ENCODE measurements around the gene RALGAPA1.
"Not testable (repeated sequence)": the region's sequence is repeated elsewhere in the genome, so short reads cannot be mapped to it uniquely, and the experiment has no call there.

The RALGAPA1 gene

DNA sequence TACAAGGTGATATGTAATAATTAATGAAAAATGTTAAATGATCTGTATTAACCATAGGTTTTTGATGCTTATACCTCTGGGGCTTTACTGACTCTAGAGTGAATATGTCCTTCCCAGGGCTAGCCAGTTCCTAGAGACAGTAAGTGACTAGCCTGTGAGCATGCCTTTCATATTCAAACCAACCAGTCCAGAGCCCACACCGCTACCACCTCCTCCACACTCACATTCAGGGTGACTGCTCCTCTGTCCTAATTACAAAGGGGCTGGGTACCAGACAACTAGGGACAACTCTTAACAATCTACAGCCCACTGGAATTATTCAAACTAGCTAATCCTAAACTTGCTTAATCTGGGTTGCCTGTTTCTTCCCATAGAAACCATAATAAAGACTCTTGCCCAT is 49.0 kb downstream of the RALGAPA1 start:
- DNase-seq: no peak

DNA sequence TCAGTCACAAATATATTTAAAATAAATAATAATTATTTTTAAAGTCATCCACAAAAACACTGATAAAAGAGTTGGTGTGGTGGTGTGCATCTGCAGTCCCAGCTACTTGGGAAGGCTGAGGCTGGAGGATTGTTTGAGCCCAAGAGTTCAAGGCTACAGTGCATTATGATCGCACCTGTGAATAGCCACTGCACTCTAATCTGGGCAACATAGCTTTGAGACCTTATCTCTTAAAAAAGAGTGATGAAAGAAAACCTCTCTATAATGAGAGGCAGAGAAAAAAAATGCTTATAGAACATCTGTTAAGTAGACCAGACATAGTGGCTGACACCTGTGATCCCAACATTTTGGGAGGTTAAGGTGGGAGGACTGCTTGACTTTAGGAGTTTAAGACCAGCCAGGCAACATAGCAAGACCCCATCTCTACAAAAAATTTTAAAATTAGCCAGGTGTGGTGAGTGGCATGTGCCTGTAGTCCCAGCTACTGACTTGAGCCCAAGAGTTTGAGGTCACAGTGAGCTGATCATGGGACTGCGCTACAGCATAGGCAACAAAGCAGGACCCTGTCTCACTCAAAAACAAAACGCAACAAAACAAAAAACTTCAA is 50.5 kb downstream of the RALGAPA1 start:
- no peak for DNase-seq

DNA sequence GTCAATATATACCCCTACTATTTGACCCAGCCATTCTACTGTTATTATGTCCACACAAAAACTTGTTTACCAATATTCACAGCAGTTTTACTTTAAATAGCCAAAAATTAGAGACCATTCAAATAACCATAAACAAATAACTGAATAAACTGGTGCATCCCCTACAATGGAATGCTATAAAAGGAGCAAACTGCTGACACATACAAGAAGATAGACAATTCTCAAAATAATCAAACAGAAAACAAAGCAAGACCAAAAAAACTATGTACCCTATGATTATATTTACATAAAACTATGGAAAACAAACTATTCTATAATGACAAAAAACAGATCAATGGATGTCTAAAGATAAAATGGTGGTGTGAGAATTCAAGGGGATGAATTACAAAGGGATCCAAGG is 54.4 kb downstream of the RALGAPA1 start:
- DNase-seq: no peak

DNA sequence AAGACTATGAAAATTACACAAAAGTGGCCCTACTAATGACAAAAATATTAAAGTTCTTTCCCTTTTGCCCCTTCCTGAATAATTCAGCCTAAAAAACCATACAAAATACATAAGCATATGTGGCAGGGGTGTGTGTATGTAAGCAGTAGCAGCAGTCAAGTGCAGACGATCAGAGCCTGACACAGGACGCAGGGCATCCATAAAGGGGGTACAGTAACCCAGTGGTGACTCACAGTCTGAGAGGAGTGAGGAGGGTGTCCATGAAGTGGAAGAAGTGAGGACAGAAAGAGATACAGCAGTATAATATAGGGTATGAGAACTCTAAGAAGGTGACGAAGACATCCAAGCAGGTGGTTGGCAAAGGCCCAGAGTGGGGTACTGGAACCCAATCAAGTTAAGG is 56.7 kb downstream of the RALGAPA1 start:
- DNase-seq: no peak

DNA sequence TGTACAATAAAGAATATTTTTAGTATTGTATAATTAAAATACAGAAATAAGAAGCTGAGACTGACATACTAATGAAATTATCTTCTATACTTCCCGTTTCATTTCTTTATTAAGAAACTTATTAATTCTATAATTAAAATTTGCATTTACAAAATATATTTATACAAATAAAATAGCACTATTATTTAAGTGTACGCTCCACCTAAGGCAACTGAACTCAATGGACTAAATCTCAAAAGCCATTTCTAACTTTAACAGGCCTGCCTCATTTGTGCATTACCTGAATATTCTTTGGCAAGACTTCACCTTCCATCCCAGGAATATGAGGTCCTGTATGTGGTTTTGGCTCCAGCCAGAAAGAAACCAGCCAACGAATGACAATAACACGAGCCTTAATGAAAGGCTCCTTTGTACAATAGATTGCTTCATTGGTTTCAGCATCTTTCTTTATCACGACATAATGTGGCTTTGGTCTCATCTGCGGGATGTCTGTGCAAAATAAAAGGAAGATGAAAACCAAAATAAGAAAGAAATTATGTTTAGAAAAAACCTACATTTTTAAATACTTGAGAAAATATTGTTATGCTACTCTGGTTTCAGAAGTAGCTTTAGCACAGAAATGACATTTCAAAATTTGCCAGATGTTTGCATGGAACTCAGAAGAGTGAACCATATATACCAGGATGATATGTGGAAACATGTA is 58.7 kb downstream of the RALGAPA1 start:
- DNase-seq: no peak

DNA sequence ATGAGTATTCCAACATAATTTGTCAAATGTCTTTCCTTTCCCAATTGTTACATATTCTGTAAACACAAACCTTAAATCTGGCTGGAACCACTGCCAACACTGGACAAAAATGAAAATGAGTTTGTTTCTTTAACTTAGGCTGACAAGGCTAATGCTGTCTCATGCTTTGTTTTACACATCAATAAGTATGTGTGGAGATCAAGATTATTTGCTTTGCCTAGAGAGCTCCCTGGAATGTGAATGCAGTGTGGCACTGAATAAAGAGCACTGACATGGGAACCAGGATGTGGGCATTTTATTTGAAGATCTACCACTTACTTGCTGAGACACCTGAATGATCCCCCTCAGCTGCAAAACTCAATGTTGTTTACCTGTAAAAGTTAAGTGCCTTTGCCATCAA is 61.7 kb downstream of the RALGAPA1 start:
- no peak for DNase-seq

DNA sequence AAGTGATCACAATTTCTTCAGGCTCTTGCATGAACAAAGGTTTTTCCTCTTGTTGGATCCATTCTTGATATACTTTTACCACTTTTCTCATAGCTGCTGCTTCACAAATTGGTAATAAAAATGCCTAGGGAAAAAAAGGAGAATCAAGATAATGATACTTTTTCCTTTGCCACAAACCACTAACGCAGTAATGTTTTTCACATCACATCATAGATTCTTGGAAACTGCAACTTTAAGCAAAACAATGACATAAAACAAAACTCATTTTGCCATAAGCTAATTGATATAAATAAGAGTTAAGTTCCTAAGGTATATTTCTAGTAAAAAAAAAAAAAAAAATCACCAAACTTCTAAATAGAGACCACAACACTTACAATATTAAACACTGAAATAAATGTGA is 66.7 kb downstream of the RALGAPA1 start:
- no peak for DNase-seq

DNA sequence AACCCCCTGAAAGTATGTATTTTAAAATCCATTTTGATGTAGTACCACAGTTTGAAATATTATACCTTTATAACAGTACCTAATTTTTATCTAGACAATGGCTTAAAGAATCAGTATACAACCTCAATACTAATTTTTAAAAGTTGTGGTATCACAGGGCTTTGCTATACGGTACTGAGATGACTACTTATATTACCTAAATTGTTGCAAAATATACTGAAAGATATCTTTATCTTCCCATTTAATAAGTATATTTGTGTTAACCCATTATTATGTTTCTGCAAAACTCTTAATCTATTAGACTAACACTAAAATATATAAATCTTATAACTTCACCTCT is 67.1 kb downstream of the RALGAPA1 start:
- DNase-seq: no peak

DNA sequence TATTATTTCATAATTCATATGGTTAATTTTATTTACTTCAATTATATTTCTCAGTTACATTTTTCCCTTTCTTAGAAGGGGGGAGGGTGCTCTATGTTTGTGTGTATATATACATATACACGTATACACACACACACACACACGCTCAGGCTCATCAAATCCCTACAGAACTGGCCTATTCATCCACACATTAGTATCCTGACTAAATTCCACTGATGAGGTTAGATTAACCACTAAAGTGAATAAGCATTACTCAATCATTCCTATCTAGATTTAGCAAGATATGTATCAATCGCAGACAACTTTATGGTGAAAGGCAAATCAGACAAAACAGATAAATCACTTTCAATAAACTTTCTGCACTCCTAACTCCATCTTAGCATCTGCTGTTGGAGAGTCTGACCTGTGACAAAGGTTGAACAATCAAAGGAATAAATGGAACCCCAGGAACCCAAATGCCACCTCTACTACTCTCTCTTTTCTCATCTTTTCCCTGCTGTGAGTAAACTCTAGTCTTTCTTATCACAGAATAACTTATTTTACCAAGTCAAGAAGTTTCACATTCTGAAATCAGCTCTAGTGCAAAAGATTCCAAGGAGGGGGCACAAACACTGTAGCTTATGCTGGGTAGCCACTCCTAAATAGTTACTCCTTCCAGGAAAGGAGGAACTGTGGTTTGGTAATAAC is 67.6 kb downstream of the RALGAPA1 start:
- DNase-seq: no peak

DNA sequence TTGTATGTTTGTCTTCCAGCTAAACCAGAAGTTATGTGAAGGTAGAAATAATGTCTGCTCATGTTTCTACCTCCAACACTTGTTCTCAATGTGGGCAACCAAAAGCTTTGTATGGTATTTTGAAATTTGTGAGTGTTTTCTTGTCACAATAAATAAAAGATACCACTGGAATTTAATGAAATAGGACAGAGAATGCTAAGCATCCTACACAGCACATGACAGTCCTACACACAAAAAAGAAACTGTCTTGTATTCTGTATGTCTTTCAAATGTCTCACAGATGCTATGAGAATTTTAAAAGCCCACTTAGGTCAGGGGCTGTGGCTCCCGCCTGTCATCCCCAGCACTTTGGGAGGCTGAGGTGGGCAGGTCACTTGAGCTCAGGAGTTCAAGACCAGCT is 68.9 kb downstream of the RALGAPA1 start:
- no peak for DNase-seq

DNA sequence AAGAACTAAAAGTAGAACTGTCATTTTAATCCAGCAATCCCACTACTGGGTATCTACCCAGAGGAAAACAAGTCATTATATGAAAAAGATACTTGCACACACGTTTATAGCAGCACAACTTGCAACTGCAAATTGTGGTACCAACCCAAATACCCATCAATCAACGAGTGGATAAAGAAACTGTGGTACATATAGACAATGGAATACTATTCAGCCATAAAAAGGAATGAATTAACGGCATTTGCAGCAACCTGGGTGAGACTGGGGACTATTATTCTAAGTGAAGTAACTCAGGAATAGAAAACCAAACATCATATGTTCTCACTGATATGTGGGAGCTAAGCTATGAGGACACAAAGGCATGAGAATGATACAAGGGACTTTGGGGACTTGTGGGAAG is 73.9 kb downstream of the RALGAPA1 start:
- not testable (repeated sequence) for DNase-seq

DNA sequence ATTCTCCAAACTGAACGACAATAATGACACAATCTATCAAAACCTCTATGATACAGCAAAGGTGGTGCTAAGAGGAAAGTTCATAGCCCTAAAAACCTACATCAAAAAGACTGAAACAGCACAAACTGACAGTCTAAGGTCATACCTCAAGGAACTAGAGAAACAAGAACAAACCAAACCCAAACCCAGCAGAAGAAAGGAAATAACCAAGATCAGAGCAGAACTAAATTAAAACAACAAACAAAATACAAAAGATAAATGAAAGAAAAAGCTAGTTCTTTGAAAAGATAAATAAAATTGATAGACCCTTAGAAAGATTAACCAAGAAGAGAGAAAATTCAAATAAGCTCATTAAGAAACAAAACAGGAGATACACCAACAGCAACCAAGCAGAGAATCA is 75.6 kb downstream of the RALGAPA1 start:
- not testable (repeated sequence) for DNase-seq

DNA sequence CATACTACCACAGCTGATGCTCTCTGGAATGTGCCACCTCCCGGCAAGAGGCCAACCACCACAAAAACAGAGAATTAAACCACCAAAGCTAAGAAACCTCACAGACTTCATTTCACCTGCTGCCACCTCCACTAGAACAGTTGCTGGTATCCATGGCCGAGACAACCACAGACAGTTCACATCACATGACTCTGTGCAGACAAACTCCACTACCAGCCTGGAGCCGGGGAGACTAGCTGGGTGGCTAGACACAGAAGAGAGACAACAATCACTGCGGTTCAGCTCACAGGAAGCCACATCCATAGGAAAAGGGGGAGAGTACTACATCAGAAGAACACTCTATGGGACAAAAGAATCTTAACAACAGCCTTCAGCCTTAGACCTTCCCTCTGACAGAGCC is 78.2 kb downstream of the RALGAPA1 start:
- no peak for DNase-seq

DNA sequence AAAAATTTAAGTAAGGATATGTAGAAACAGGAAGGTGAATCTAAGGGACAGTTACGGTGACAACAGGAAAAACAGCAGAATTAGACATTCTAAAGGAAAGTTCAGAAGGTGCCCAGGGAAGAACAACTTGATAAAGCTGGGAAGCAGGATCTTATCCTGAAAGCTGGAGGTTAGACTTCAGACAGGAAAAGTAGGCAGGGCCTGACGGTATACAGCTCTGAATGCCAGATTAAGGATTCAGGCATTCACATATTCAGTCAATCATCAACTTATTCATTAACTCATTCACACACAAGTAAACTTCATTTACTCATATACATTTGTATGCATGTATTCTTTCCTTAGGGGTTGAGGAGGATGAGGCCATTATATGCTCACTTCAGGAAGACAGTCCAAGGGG is 81.3 kb downstream of the RALGAPA1 start:
- DNase-seq: no peak

DNA sequence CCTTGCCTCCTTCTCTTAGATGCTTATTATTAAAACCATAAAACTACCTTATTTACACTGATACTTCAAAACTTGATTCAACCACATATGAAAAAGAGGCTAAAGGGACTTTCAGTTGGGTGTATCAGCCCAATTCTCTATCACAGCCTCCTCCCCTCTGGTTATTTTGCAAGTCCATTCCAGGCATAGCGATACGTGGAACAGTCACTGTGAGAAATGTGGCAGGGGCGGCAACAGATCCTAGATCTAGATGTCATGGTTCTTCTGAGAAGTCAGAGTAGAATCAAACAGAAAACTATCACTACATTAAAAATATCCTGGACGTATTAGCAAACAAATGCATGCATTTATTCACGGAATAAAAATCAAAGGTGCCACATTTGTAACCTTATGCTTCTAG is 83.2 kb downstream of the RALGAPA1 start:
- DNase-seq: no peak

DNA sequence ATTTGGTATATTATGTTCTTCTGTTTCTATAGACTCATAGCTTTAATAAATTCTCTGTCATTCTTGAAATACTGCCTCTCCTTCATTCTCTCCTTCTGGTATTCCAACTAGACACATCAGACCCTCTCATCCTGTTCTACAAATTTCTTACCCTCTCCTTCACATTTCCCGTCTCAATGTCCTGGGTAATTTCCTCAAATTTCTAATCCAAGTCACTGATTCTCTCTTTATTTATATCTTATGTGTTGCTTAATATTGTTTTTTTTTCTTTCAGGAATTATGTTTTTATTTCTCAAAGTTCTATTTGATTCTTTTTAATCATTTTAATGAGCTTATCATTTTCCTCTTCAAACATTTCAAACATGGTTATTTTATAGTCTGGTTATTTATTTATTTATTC is 94.0 kb downstream of the RALGAPA1 start:
- no peak for DNase-seq

DNA sequence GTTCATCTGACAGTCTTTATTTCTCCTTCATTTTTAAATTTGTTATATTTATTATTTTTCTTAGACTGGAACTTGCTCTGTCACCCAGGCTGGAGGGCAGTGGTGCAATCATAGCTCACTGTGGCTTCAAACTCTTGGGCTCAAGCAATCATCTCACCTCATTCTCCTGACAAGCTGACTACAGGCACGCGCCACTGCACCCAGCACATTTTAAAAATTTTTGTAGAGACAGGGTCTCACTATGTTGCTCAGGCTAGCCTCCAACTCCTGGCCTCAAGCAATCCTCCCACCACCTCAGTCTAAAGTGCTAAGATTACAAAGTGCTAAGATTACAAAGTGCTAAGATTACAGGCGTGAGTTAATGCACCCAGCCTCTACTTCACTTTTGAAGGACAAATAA is 96.6 kb downstream of the RALGAPA1 start:
- DNase-seq: no peak

DNA sequence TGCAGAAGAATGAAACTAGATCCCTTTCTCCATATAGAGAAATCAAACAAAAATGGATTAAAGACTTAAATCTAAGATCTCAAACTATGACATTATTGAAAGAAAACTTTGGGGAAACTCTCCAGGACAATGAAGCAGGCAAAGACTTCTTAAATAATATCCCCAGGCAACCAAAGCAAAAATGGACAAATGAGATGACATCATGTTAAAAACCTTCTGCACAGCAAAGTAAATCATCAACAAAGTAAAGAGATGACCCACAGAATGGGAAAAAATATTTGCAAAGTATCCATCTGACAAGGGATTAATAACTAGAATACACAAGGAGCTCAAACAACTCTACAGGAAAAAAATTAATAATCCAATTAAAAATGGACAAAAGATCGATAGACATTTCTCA is 101.0 kb downstream of the RALGAPA1 start:
- DNase-seq: no peak

DNA sequence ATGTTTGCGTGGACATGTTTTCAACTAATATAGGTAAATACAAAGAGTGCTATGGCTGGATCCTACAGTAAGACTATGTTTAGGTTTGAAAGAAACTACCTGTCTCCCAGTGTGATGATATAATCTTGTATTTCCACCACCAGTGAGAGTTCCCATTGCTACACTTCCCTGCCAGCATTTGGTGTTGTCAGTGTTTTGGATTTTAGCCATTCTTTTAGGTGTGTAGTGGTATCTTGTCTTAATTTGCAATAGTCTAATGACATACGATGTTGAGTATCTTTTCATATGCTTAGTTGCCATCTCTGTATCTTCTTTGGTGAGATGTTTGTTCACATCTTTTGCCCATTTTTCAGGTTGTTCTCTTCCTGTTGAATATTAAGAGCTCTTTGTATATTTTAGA is 103.5 kb downstream of the RALGAPA1 start:
- DNase-seq: no peak

DNA sequence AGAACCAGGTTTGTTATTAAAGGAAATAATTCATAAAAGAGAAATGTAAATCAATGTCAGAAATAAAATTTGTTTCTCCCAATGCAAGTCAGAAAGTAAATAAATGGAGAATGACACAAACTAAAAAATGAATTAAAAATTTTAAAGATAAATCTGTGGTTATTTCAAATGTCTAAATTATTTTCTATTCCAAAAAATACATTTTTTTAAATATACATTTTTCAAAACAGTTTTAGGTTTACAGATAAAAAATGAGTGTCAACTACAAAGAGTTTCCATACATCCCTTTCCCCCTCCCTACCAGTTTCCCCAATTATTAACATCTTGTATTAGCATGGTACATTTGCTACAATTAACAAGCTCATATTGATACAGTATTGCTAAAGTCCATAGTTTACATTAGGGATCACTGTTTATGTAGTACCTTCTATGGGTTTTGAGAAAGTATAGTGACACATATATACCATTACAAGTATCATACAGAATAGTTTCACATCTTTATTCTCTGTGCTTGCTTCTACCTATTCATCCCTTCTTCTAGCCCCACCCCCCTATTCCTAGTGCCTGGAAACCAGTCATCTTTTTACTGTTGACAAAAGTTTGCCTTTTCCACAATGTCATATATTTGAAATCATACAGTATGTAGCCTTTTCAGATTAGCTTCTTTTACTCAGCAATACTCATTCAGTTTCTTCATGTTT is 104.2 kb downstream of the RALGAPA1 start:
- no peak for DNase-seq

DNA sequence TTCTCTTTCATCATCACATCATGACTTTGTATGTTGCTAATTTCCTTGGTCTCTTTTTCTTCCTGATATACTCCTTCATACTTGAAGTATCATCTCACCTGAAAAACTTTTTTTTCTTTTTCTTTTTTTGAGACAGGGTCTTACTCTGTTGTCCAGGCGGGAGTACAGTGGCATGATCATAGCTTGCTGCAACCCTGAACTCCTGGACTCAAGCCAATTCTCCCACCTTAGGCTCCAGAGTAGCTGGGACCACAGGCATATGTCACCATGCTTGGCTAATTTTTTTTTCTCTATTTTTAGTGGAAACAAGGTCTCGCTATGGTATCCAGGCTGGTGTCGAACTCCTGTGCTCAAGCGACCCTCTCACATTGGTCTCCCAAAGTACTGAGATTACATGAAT is 107.6 kb downstream of the RALGAPA1 start:
- DNase-seq: no peak

DNA sequence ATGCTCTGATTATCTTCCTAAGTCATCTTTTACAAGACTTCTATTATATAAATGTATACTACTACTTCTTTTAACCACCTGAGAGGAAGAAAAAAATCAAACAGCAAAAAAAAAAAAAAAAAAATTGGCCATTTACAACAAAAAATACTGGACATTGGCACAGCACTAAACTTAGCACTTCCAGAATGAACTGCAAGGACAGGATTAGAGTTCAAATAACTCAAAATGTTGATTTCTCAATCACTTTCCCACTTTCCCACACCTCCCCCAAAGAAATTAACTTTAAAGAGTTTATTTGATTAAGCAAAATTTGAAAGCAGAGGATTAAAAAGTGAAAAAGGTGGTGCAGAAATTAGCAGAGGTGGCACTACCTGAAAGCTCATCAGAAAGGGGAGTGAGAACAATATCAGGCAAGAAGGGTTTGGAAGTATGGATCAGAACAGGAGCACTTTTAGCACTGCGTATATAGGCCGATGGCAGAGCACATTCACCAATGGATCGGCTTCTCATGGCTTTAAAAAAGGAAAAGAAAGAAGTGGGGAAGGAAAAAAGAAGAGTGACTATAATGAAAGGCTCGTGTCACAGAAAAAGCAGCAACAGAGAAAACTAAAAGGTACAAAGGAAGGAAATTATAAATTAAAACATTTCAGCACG is 109.2 kb downstream of the RALGAPA1 start:
- DNase-seq: no peak

DNA sequence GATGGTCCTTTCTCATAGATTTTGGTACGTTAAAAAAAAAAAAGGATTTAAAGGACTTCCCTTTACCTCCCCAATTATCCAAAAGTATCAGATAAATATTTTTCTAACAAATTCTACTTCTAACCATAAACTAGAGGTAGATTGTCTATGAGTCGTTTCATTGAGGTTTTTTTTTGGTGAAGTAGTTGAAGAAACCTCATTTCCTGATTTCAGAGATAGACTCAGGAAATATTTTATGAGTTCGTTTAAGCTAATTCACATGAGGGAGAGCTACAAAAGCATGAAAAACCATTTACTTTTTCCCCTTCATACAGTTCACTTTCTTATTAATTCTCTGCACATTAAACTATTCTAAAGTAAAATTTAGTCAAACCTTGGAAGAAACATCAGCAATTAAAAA is 112.5 kb downstream of the RALGAPA1 start:
- no peak for DNase-seq

DNA sequence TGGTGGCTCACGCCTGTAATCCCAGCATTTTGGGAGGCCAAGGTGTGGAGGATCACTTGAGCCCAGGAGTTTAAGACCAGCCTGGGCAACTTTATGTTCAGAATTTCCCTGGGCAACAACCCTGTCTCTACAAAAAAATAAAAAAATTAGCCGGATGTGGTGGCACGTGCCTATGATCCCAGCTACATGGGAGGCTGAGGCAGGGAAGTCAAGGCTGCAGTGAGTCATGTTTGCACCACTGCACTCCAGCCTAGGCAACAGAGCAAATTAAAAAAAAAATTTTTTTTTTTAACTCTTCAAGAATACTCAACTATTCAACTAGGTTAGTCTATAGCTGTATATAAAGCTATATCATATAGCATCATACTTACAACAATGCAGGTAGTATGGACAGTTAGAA is 113.0 kb downstream of the RALGAPA1 start:
- no peak for DNase-seq

Data from NCI-H1694 treated with DMSO at 0.1 percent for 48 hours (cell line).